Measurements from ENCODE around the gene SNRPF. TPM values are rescaled to one million over a fixed set of nuclear protein-coding genes. Genes with fewer than 3 reads are reported as not detected.
A peak's percentile ranks its signal among the peaks of the same experiment; 100 is the strongest.
"Not testable (repeated sequence)": the region's sequence is repeated elsewhere in the genome, so short reads cannot be mapped to it uniquely, and the experiment has no call there.

Gene SNRPF
- total RNA-seq, 1 donor from 2014 or later: 28.3 TPM

DNA sequence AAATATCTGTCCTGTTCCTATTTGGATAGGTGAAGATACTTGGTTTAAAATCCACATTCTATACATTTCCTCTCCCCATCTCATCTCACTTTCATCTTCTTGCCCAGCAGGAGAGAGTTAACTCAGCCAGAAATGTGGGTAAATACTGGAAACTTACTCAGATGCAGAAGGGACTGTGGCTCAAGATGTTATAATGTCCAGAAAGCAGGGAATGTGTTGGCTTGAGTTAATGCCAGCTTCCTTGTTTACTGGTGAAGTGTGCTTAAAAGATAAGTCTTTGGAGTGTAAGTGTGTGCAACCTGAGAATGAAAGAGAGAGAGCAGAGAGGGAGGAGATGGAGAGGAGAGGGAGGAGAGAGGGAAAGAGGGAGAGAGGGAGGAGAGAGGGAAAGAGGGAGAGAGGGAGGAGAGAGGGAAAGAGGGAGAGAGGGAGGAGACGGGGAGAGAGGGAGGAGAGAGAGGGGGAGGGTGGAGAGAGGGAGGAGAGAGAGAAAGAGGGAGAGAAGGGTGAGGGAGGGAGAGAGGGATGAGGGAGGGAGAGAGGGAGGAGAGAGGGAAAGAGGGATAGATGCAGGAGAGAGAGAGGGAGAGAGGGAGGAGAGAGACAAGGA, 22.0 kb upstream of the SNRPF start:
- H3K27ac Mint-ChIP-seq (ENCODE audit: unreplicated experiment): no peak overlapping the region
- no peak overlapping the region for H3K4me3 Mint-ChIP-seq (ENCODE audit: unreplicated experiment)
- DNase-seq (ENCODE audit: low spot score): no peak
- TF ChIP-seq, protein P1, sequence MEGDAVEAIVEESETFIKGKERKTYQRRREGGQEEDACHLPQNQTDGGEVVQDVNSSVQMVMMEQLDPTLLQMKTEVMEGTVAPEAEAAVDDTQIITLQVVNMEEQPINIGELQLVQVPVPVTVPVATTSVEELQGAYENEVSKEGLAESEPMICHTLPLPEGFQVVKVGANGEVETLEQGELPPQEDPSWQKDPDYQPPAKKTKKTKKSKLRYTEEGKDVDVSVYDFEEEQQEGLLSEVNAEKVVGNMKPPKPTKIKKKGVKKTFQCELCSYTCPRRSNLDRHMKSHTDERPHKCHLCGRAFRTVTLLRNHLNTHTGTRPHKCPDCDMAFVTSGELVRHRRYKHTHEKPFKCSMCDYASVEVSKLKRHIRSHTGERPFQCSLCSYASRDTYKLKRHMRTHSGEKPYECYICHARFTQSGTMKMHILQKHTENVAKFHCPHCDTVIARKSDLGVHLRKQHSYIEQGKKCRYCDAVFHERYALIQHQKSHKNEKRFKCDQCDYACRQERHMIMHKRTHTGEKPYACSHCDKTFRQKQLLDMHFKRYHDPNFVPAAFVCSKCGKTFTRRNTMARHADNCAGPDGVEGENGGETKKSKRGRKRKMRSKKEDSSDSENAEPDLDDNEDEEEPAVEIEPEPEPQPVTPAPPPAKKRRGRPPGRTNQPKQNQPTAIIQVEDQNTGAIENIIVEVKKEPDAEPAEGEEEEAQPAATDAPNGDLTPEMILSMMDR (IDR thresholded peaks at IDR 0.05; ENCODE audit: unreplicated experiment): no peak
- H3K36me3 Mint-ChIP-seq (ENCODE audit: low read depth, unreplicated experiment): no peaks in the 10 kb centered on the region
- H3K27me3 Mint-ChIP-seq (ENCODE audit: unreplicated experiment): peaks cover 5% of the 10 kb centered on the region
- no peaks in the 10 kb centered on the region for H3K4me1 Mint-ChIP-seq (ENCODE audit: unreplicated experiment)
- H3K9me3 Mint-ChIP-seq (ENCODE audit: unreplicated experiment): no peaks in the 10 kb centered on the region

DNA sequence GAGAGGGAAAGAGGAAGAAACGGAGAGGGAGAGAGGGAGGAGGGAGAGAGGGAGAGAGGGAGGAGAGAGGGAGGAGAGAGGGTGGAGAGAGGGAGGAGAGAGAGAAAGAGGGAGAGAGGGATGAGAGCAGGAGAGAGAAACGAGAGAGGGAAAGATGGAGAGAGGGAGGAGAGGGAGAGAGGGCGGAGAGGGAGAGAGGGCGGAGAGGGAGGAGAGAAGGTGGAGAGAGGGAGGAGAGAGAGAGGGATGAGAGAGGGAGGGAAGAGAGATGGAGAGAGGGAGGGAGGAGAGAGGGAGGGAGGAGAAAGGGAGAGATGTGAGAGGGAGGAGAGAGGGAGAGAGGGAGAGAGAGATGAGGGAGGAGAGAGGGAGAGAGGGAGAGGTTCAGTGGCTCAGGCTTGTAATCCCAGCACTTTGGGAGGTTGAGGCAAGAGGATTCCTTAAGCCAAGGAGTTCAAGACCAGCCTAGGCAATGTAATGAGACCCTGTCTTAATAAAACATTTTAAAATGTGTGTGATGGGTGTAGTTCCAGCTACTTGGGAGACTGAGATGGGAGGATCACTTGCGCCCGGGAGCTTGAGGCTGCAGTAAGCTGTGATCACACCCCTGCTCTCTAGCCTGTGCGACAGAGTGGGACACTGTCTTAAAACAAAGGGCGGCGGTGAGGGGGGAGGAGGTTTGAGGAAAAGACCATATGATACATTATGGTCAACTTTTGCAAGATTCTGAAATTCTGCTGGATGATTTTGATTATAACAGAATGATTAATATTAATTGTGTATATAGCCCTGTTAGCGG, 21.3 kb upstream of the SNRPF start:
- no peaks in the 10 kb centered on the region for H3K4me1 Mint-ChIP-seq (ENCODE audit: unreplicated experiment)
- H3K4me3 Mint-ChIP-seq (ENCODE audit: unreplicated experiment): no peak overlapping the region
- DNase-seq (ENCODE audit: low spot score): no peak
- H3K36me3 Mint-ChIP-seq (ENCODE audit: low read depth, unreplicated experiment): no peaks in the 10 kb centered on the region
- TF ChIP-seq, protein P1 (IDR thresholded peaks at IDR 0.05; ENCODE audit: unreplicated experiment): no peak
- no peak overlapping the region for H3K27ac Mint-ChIP-seq (ENCODE audit: unreplicated experiment)
- H3K9me3 Mint-ChIP-seq (ENCODE audit: unreplicated experiment): no peaks in the 10 kb centered on the region
- H3K27me3 Mint-ChIP-seq (ENCODE audit: unreplicated experiment): peaks cover 5% of the 10 kb centered on the region

DNA sequence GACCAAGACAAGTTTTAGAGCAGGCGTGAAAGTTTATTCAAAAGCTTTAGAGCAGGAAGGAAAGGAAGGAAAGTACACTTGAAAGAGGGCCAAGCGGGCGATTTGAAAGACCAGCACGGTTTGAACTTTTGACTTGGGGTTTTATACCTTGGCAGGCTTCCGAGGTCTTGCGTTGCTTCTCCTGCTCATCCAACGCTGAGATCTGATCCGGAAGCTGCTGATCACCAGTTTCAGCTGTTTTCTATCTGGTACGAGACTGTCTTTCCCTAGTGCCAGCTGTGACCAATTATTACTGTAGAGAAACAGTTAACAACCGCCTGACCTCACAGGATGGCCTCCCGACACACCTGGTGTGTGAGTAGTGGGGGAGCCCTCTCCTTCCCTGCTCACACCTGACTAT, 20.6 kb upstream of the SNRPF start:
- H3K4me3 Mint-ChIP-seq (ENCODE audit: unreplicated experiment): no peak overlapping the region

DNA sequence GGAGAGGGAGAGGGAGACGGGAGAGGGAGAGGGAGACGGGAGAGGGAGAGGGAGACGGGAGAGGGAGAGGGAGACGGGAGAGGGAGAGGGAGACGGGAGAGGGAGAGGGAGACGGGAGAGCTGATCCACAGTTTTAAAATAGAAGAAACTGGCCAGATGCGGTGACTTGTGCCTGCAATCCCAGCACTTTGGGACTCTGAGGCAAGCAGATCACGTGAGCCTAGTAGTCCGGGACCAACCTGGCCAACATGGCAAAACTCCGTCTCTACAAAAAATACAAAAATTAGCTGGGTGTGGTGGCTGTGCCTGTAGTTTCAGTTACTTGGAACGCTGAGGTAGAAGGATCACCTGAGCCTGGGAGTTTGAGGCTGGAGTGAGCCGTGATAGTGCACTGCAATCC, 16.3 kb upstream of the SNRPF start:
- H3K27ac Mint-ChIP-seq (ENCODE audit: unreplicated experiment); H3K36me3 Mint-ChIP-seq (ENCODE audit: low read depth, unreplicated experiment); DNase-seq (ENCODE audit: low spot score); H3K4me1 Mint-ChIP-seq (ENCODE audit: unreplicated experiment); H3K9me3 Mint-ChIP-seq (ENCODE audit: unreplicated experiment); H3K27me3 Mint-ChIP-seq (ENCODE audit: unreplicated experiment): not testable (repeated sequence)
- peak overlapping the region; percentile 72 for H3K4me3 Mint-ChIP-seq (ENCODE audit: unreplicated experiment)

More for the DNA sequence above, 20.6 kb upstream of the SNRPF start:
- DNase-seq (ENCODE audit: low spot score): no peak
- no peaks in the 10 kb centered on the region for H3K36me3 Mint-ChIP-seq (ENCODE audit: low read depth, unreplicated experiment)
- H3K27ac Mint-ChIP-seq (ENCODE audit: unreplicated experiment): no peak overlapping the region
- no peaks in the 10 kb centered on the region for H3K4me1 Mint-ChIP-seq (ENCODE audit: unreplicated experiment)
- H3K9me3 Mint-ChIP-seq (ENCODE audit: unreplicated experiment): no peaks in the 10 kb centered on the region
- TF ChIP-seq, protein P1 (IDR thresholded peaks at IDR 0.05; ENCODE audit: unreplicated experiment): no peak
- peaks cover 5% of the 10 kb centered on the region for H3K27me3 Mint-ChIP-seq (ENCODE audit: unreplicated experiment)

DNA sequence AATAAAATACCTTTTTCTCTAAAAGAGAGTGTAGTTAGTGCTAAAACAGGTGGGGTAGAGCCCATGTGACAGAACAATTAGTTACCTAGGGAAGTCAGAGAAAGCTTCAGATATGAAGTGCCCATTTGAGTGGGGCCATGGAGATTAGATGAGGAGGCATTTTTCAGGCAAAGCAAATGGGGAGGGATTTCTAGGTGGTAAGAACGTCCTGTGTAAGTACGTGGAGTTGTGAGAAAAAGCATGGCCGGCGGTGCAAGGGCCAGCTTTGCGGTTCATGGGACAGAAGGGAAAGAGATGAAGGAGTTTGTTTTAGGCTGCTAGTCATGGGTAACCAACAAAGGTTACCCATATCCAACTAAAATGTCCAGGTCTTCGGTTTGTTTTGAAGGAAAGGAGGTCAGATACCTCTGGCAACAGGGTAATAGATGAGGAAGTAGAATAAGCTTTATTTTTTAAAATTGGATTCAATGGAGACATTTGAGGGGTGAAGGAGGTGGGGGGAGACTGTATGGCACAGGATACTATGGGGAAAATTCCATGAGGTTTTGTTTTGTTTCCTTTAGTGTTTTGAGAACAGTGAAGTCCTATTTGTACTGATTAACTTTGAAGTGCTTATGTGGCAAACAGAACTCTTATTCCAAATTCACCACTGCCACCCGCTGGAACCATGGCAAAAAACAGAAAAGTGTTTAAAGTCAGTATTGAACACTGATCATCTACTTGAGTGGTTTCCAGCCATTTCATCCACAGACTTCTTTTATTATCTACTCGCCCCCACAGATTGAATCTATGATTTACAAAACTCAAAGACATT, 10.0 kb upstream of the SNRPF start:
- Mint-ChIP-seq H3K9me3 (ENCODE audit: unreplicated experiment) (no peaks in the 10 kb centered on the region), H3K4me3 (ENCODE audit: unreplicated experiment) (no peak overlapping the region), H3K4me1 (ENCODE audit: unreplicated experiment) (peaks cover 13% of the 10 kb centered on the region), H3K27me3 (ENCODE audit: unreplicated experiment) (peaks cover 2% of the 10 kb centered on the region), H3K36me3 (ENCODE audit: low read depth, unreplicated experiment) (no peaks in the 10 kb centered on the region), H3K27ac (ENCODE audit: unreplicated experiment) (no peak overlapping the region)
- DNase-seq (ENCODE audit: low spot score): peak; percentile 16
- TF ChIP-seq, protein P1 (IDR thresholded peaks at IDR 0.05; ENCODE audit: unreplicated experiment): no peak
